NCI-H748 treated with DMSO at 0.1 percent for 48 hours (cell line): Measurements from ENCODE around the gene LRP1B.
"Not testable (repeated sequence)": the region's sequence is repeated elsewhere in the genome, so short reads cannot be mapped to it uniquely, and the experiment has no call there.

Experiments
- DNase-seq: peaks from one replicate; lab custom pipeline; 2025; lab: John Stamatoyannopoulos, UW

The LRP1B gene

GRCh38 chr2:142100970-142101369, 29.8 kb downstream of the LRP1B start:
- peak; percentile 8 for DNase-seq

GRCh38 chr2:142100139-142100873, 30.5 kb downstream of the LRP1B start:
- no peak for DNase-seq

- DNase-seq, result no peak
These were observed 33.1 kb downstream of the LRP1B start for GRCh38 chr2:142097711-142098110.

GRCh38 chr2:142095647-142096046, 35.2 kb downstream of the LRP1B start:
- no peak for DNase-seq

GRCh38 chr2:142094233-142094632, 36.6 kb downstream of the LRP1B start:
- no peak for DNase-seq

GRCh38 chr2:142088058-142088568, 42.7 kb downstream of the LRP1B start:
- no peak for DNase-seq

- DNase-seq, result not testable (repeated sequence)
These were observed 43.2 kb downstream of the LRP1B start for GRCh38 chr2:142087585-142087984.

- no peak for DNase-seq
These were observed 48.4 kb downstream of the LRP1B start for GRCh38 chr2:142082368-142082767.

- no peak for DNase-seq
These were observed 54.5 kb downstream of the LRP1B start for GRCh38 chr2:142076317-142076716.

GRCh38 chr2:142075826-142076225, 55.0 kb downstream of the LRP1B start:
- no peak for DNase-seq

GRCh38 chr2:142069251-142069888, 61.4 kb downstream of the LRP1B start:
- no peak for DNase-seq

- DNase-seq, result no peak
These were observed 65.1 kb downstream of the LRP1B start for GRCh38 chr2:142065700-142066099.

GRCh38 chr2:142065156-142065555, 65.7 kb downstream of the LRP1B start:
- no peak for DNase-seq

- no peak for DNase-seq
These were observed 69.1 kb downstream of the LRP1B start for GRCh38 chr2:142061733-142062132.

GRCh38 chr2:142058149-142058548, 72.7 kb downstream of the LRP1B start:
- no peak for DNase-seq

- no peak for DNase-seq
These were observed 74.0 kb downstream of the LRP1B start for GRCh38 chr2:142056784-142057183.

- DNase-seq, result no peak
These were observed 78.5 kb downstream of the LRP1B start for GRCh38 chr2:142052220-142052863.

- no peak for DNase-seq
These were observed 82.2 kb downstream of the LRP1B start for GRCh38 chr2:142048581-142048980.

- DNase-seq, result no peak
These were observed 85.2 kb downstream of the LRP1B start for GRCh38 chr2:142045641-142046040.

GRCh38 chr2:142044197-142044596, 86.6 kb downstream of the LRP1B start:
- DNase-seq, result no peak

GRCh38 chr2:142042536-142043199, 88.1 kb downstream of the LRP1B start:
- DNase-seq, result no peak

- DNase-seq, result no peak
These were observed 88.8 kb downstream of the LRP1B start for GRCh38 chr2:142041996-142042395.
